ENCODE data around the gene MINPP1. TPM values are rescaled to one million over a fixed set of nuclear protein-coding genes. Genes with fewer than 3 reads are reported as not detected.

The MINPP1 gene
- total and polyA plus RNA-seq, 2 of the 13 experiments (the other 11 are each of a cell fraction or from before 2014, with no cell fraction given): 19.2 to 53.7 TPM

- ChIA-PET POLR2A (no interaction called here), CTCF (ENCODE audit: low intra/inter-chr PET ratio, low total read pairs) (no interaction called here)
- no TSS peak for BruUV-seq (replicated peaks)
- H3K9me3 ChIP-seq (ENCODE audit: low read length): no peaks in the 10 kb centered on the region
- DNase-seq (ENCODE audit: low spot score) (no peak), FAIRE-seq (no peak), ATAC-seq (no peak)
- peak overlapping the region; percentile 18; the same call in 1 of the 2 replicates for H3K9ac ChIP-seq (ENCODE audit: insufficient read depth, low read depth, low read length)
- 62% methylated on average over 5 of the region's 5 CpGs for WGBS (ENCODE audit: low lambda C conversion rate)
- peaks cover 47% of the 10 kb centered on the region for H3K4me1 ChIP-seq (ENCODE audit: insufficient read depth, low read length)
- H3K27me3 ChIP-seq (ENCODE audit: control insufficient read depth in 1 of 2, insufficient read depth in 2 of 2, low read length in 2 of 2): no peaks in the 10 kb centered on the region; a peak in 1 of 5 replicates
- H4K20me1 ChIP-seq (ENCODE audit: insufficient read depth, low read length): 0 out of 2 replicates have a peak, but pooled peaks cover 4% of the 10 kb centered on the region
- in situ Hi-C loops (cut with HindIII; ENCODE audit: extremely low pct_ligation_motif_present, low pct_unique_long_range_greater_than_20kb): no loop called here
- H2AFZ ChIP-seq (ENCODE audit: low read length): no peak overlapping the region
- H3K27ac ChIP-seq (ENCODE audit: extremely low read length, insufficient read depth, low read length): no peak overlapping the region
- peaks cover 0 to 20% of the 10 kb centered on the region in 2 experiments; a peak in 3 of 5 replicates for H3K36me3 ChIP-seq (replicated peaks in 1 of 2; ENCODE audit: control insufficient read depth in 1 of 2, insufficient read depth in 2 of 2, low read length in 2 of 2)
- peak overlapping the region; percentile 73 for H3K4me2 ChIP-seq (ENCODE audit: low read depth, low read length)
- H3K4me3 ChIP-seq (replicated peaks in 1 of 3; ENCODE audit: insufficient read depth in 1 of 3, low read depth in 2 of 3, low read length in 3 of 3): peak overlapping the region; percentile 16 to 98 (median 94); a peak in 3 of 6 replicates
- intact Hi-C loops (cut with micrococcal nuclease; ENCODE audit: unreplicated experiment): loop anchor here (5.0 kb wide), 1 partner anchor 166 kb away; no protein-coding TSS in a partner anchor
- H3K79me2 ChIP-seq (ENCODE audit: insufficient read depth, low read length): peaks cover 49% of the 10 kb centered on the region
- TF ChIP-seq CEBPB (IDR thresholded peaks at IDR 0.05; ENCODE audit: borderline replicate concordance, low read depth, low read length) (peak; percentile 48; the same call in 1 of the 2 replicates), RFX1 (IDR thresholded peaks at IDR 0.05) (no peak), ATF4 (CRISPR knock-in tag; IDR thresholded peaks at IDR 0.05) (peak; percentile 44 to 53; a peak in 1 of 4 replicates), POGZ (CRISPR knock-in tag; IDR thresholded peaks at IDR 0.05) (no peak), SRF (IDR thresholded peaks at IDR 0.05; ENCODE audit: low read depth, low read length) (no peak), RORA (CRISPR knock-in tag; IDR thresholded peaks at IDR 0.05) (no peak), ZNF274 (CRISPR knock-in tag; IDR thresholded peaks at IDR 0.05) (no peak), ARID2 (CRISPR knock-in tag; IDR thresholded peaks at IDR 0.05; ENCODE audit: borderline replicate concordance) (no peak), ZBTB40 (IDR thresholded peaks at IDR 0.05) (no peak), ZBTB40 (CRISPR knock-in tag; IDR thresholded peaks at IDR 0.05) (no peak), DPF2 (CRISPR knock-in tag; IDR thresholded peaks at IDR 0.05; ENCODE audit: borderline replicate concordance, low read depth) (no peak), HOXA5 (CRISPR knock-in tag; IDR thresholded peaks at IDR 0.05) (no peak), ZBTB39 (CRISPR knock-in tag; IDR thresholded peaks at IDR 0.05) (no peak)
Measured at GRCh38 chr10:87507879-87508483, 3.3 kb downstream of the MINPP1 start.

All from HepG2 (cell line).